GM18951 (cell line): Measurements from ENCODE around the gene NT5C3B.

ENCODE experiments used
- POLR2A ChIP-seq: IDR thresholded peaks from 4 replicates; pipeline ENCODE4 v1.6.1; 2011; ENCODE audit warnings: mild to moderate bottlenecking; ENCODE audit not compliant: insufficient read length, insufficient read depth; ENCODE audit errors: extremely low read depth
- in situ Hi-C: fragments of 300-500 bp; cut with MboI; formaldehyde crosslinking; loops from one replicate; pipeline ENCODE4 v1.12.0; 2022; ENCODE audit warnings: low sequenced_read_pairs, mixed read lengths, inconsistent platforms; ENCODE audit not compliant: unreplicated experiment

Gene NT5C3B

DNA sequence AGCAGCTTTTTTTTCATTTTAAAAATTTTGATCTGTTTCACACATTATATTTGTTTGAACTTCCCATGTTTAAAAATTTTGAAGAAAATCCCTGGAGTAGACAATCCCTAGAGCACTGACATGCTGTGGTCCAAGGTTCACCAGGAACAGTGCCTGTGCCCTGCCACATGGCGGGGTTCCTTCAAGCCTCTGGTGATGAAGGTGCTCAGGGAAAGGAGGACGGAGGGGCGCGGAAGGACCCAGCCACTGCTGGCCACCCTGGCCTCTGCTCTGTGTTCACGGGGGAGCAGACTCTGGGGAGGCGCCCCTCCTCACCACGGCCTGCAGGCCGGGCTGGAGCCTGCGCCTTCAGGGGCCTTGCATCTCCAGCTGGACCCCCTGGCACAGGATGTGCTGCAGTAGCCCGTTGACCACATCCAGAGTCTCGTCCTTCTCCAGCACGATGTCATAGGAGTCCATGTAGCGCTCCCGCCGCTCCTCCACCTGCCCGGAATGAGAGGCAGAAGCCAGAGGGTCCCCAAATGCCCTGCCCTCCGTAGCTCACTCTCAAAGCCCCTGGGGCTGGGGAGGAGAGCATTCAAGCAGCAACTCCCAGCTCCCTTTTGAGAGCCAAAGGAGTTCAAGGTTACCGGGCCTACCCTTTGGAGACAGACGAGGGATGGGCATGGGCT lies 10.7 kb downstream of the NT5C3B start:
- in situ Hi-C loops, result no loop called here
- TF ChIP-seq POLR2A, result no peak

DNA sequence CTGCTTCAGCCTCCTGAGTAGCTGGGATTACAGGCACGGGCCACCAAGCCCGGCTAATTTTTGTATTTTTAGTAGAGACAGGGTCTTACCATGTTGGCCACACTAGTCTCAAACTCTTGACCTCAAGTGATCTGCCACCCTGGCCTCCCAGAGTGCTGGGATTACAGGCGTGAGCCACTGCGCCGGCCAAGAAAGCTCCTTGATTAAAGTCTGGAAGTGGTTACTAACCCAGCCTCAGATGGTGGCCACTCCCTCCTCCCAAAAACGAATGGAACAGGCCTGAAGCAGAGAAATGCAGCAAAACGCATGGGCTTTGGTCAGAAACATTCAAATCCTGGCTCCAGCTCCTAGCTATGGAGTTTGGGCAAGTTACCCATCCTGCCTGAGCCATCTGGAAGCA lies 11.9 kb downstream of the NT5C3B start:
- in situ Hi-C loops, result no loop called here
- no peak for TF ChIP-seq POLR2A

- in situ Hi-C loops, result no loop called here
Observed at GRCh38 chr17:41823580-41823979, 12.5 kb downstream of the NT5C3B start.

GRCh38 chr17:41823141-41823524 lies 12.9 kb downstream of the NT5C3B start:
- TF ChIP-seq POLR2A, result no peak
- in situ Hi-C loops, result no loop called here

More at GRCh38 chr17:41823580-41823979, 12.5 kb downstream of the NT5C3B start:
- no peak for TF ChIP-seq POLR2A

DNA sequence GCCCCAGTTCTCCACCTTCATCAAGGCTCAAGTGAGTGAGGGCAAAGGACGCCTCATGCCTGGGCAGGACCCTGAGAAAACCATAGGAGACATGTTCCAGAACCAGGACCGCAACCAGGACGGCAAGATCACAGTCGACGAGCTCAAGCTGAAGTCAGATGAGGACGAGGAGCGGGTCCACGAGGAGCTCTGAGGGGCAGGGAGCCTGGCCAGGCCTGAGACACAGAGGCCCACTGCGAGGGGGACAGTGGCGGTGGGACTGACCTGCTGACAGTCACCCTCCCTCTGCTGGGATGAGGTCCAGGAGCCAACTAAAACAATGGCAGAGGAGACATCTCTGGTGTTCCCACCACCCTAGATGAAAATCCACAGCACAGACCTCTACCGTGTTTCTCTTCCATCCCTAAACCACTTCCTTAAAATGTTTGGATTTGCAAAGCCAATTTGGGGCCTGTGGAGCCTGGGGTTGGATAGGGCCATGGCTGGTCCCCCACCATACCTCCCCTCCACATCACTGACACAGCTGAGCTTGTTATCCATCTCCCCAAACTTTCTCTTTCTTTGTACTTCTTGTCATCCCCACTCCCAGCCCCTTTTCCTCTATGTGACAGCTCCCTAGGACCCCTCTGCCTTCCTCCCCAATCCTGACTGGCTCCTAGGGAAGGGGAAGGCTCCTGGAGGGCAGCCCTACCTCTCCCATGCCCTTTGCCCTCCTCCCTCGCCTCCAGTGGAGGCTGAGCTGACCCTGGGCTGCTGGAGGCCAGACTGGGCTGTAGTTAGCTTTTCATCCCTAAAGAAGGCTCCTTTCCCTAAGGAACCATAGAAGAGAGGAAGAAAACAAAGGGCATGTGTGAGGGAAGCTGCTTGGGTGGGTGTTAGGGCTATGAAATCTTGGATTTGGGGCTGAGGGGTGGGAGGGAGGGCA lies 13.6 kb downstream of the NT5C3B start:
- in situ Hi-C loops, result no loop called here
- TF ChIP-seq POLR2A, result no peak

- in situ Hi-C loops, result no loop called here
- no peak for TF ChIP-seq POLR2A
Observed at GRCh38 chr17:41821776-41822175, 14.3 kb downstream of the NT5C3B start.

- in situ Hi-C loops, result no loop called here
- no peak for TF ChIP-seq POLR2A
Observed at GRCh38 chr17:41818024-41818423, 18.0 kb downstream of the NT5C3B start.

DNA sequence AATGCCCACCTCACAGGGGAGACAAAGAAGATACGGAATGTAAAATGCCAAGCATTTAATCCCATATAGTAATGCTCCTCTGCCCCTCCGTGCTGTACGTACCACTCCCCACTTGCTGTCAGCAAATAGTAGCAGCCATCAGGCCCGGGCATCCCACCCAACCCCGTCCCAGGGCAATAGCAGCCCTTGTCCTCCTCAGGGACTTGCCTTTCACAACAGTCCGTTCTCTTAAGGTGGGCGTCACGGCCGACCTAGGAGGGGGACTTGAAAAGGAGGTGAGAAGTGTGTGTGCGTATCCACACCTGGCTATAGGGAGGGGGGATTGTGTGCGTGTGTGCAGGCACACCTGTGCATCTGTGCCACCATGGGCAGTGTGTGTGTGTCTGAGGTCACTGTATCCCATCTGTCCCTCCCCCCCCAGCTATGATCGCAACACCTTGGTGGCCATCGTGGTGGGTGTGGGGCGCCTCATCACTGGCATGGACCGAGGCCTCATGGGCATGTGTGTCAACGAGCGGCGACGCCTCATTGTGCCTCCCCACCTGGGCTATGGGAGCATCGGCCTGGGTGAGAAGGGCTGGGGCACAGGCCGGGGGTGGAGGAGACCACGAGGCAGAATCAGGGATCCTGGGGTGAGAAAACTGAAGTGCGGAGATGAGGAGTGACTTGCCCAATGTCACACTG lies 19.3 kb downstream of the NT5C3B start:
- TF ChIP-seq POLR2A, result no peak
- in situ Hi-C loops, result no loop called here

DNA sequence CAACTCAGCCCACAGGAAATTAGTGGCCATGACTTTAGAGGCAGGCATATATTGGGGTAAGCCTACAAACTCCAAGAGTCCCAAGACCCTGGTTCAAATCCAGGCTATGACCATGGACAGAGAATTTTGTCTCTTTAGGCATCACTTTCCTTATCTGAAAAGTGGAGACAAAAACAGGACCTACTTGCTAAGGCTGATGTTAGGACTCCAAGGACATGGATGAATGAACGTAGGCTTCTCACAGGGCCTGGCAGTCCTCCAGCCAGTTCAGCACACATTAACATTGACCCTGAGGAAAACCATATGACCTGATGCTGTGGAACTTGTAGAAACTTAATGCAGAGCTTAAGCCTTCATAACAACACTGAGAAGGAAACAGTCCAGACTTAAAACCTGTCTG lies 21.8 kb downstream of the NT5C3B start:
- TF ChIP-seq POLR2A, result no peak
- in situ Hi-C loops, result no loop called here

DNA sequence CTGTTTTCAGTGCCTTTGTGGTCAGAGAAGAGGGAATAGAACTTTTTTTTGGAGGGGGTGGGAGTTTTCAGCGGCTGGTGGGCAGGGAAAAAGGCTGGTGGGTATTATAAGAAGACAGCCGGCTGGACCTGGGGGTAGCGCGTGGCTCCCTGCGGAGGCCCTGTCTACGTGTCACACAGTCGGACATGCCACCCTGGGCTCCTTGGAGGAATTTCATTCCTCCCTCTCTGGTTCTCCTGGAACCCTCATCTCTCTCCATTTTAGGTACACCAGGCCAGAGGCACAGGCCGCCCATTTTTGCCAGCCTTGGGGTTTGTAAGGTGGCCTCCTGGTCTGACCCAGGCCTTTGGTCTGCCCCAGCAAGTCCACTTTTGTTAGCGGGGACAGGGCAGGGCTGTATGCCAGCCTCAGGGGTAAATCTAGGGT lies 22.3 kb downstream of the NT5C3B start:
- no peak for TF ChIP-seq POLR2A
- in situ Hi-C loops, result no loop called here

DNA sequence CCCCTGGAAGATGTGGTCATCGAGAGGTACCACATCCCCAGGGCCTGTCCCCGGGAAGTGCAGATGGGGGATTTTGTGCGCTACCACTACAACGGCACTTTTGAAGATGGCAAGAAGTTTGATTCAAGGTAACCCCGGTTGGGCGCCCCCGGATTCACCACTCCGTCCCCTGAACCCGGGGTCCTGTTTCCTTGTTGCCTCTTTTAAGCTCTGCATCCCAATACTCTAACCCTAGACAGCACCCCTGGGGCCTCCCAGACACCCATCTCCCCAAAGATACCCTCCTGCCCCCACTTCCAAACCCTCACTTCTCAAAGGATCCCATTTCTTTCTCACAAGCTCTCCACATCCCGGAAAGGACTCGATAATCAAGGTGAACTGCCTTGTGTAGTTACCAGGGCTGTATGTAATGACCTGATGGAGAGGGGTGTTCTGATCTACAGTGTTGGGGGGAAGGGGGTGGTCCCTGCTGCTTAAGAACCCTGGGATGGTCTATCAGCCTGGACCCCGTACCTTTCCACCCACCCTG lies 22.8 kb downstream of the NT5C3B start:
- TF ChIP-seq POLR2A, result no peak
- in situ Hi-C loops, result no loop called here

DNA sequence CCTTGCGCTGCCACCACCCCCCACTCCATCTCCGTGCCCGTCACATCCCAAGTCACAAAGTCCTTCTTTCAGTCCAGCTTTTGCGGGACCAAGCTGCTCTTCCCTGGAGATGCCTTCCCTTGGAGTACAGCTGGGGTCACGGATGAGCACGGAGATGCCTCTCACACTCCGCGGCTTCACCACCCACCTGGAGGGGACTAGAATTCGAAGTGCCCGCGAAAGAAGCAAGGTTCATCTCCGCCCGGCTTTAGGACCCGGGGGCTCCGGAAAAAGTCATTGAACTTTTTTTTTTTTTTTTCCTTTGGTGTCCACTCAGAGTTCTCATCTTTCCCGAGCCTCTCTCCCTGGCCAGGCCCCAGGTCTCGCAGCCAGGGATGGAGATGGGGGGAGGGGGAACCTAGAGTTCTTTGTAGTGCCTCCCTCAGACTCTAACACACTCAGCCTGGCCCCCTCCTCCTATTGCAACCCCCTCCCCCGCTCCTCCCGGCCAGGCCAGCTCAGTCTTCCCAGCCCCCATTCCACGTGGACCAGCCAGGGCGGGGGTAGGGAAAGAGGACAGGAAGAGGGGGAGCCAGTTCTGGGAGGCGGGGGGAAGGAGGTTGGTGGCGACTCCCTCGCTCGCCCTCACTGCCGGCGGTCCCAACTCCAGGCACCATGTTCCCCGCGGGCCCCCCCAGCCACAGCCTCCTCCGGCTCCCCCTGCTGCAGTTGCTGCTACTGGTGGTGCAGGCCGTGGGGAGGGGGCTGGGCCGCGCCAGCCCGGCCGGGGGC lies 23.5 kb downstream of the NT5C3B start, which contains the start of gene FKBP10:
TSS of gene FKBP10 (plus strand) at position 624 of the 771 bp plus-strand sequence. CDS start at position 655, 31 bp downstream.
- no peak for TF ChIP-seq POLR2A
- in situ Hi-C loops, result no loop called here
